A673 (cell line): ENCODE measurements around the gene HSD17B2. TPM values are rescaled to one million over a fixed set of nuclear protein-coding genes. Genes with fewer than 3 reads are reported as not detected.
"Not testable (repeated sequence)": the region's sequence is repeated elsewhere in the genome, so short reads cannot be mapped to it uniquely, and the experiment has no call there.

Source experiments
- BruUV-seq: library from RNA; stranded (reverse); fragments of 400-500 nt; replicated peaks from 2 replicates; lab custom pipeline; 2021; lab: Mats Ljungman, UMichigan
- CTCF ChIA-PET: fragments of 300-600 bp; sonication (Branson Sonifier 250); formaldehyde crosslinking; loops from one replicate; lab custom pipeline; 2022; ENCODE audit warnings: antibody characterized with exemption; lab: Charles Lee
- POLR2A ChIA-PET: fragments of 300-600 bp; sonication (Branson Sonifier 250); formaldehyde crosslinking; loops from one replicate; lab custom pipeline; 2022; ENCODE audit warnings: antibody characterized with exemption; ENCODE audit not compliant: low non-redundant PET; lab: Charles Lee
- DNase-seq: peaks from one replicate; pipeline ENCODE4 v3.0.0-alpha.2; 2015; ENCODE audit warnings: low spot score
- H3K27ac ChIP-seq: fragments of 200-600 bp; sonication (generic); 2 replicates; pipeline ENCODE4 v1.5.1; 2016; ENCODE audit warnings: mixed run types, low read depth, mild to moderate bottlenecking, mixed read lengths, antibody characterized with exemption, low read length; ENCODE audit not compliant: poor library complexity, severe bottlenecking
- H3K27me3 ChIP-seq: fragments of 200-600 bp; sonication (generic); replicated peaks from 2 replicates; pipeline ENCODE4 v1.6.1; 2017; ENCODE audit warnings: mixed run types, low read depth, mild to moderate bottlenecking, mixed read lengths, antibody characterized with exemption, low read length; ENCODE audit not compliant: insufficient read depth, poor library complexity
- H3K36me3 ChIP-seq: fragments of 200-600 bp; sonication (generic); 2 replicates; pipeline ENCODE4 v1.6.1; 2016; ENCODE audit warnings: mixed run types, mild to moderate bottlenecking, mixed read lengths, antibody characterized with exemption, low read length; ENCODE audit not compliant: insufficient read depth, poor library complexity, severe bottlenecking
- H3K4me1 ChIP-seq: fragments of 200-600 bp; sonication (generic); 2 replicates; pipeline ENCODE4 v1.6.1; 2017; ENCODE audit warnings: mixed run types, mild to moderate bottlenecking, mixed read lengths, antibody characterized with exemption, low read length; ENCODE audit not compliant: insufficient read depth, poor library complexity, severe bottlenecking
- H3K4me3 ChIP-seq: fragments of 200-600 bp; sonication (generic); 2 replicates; pipeline ENCODE4 v1.5.1; 2016; ENCODE audit warnings: low read depth, mixed run types, mild to moderate bottlenecking, mixed read lengths, low read length; ENCODE audit not compliant: poor library complexity, severe bottlenecking
- H3K9me3 ChIP-seq: fragments of 200-600 bp; sonication (generic); 2 replicates; pipeline ENCODE4 v1.6.1; 2016; ENCODE audit warnings: mixed run types, low read depth, mild to moderate bottlenecking, mixed read lengths, antibody characterized with exemption, low read length; ENCODE audit not compliant: poor library complexity, severe bottlenecking
- EZH2 ChIP-seq: fragments of 200-600 bp; sonication (generic); IDR thresholded peaks from 2 replicates; pipeline ENCODE4 v1.6.1; 2017; ENCODE audit warnings: borderline replicate concordance, low read depth, mild to moderate bottlenecking, mixed read lengths, antibody characterized with exemption, low read length; ENCODE audit not compliant: poor library complexity, severe bottlenecking
- intact Hi-C: fragments of 100-400 bp; cut with micrococcal nuclease; formaldehyde crosslinking; loops from one replicate; pipeline ENCODE4 v1.10.0; 2022; ENCODE audit not compliant: unreplicated experiment
- total RNA-seq: library from RNA; stranded (reverse); gene quantifications from 2 replicates; pipeline ENCODE4 v1.2.3, GENCODE V29; 2021
- TF ChIP-seq, protein P1 (sequence below): fragments of 300-800, 200-600 bp; sonication (generic); conservative IDR thresholded peaks from 2 replicates; pipeline ENCODE4 v1.5.1; 2017; ENCODE audit warnings: low read depth, mild to moderate bottlenecking, antibody characterized with exemption, low read length, moderate library complexity, mixed read lengths

Gene HSD17B2
- total RNA-seq, 1 experiment from 2014 or later: 4.9 TPM

DNA sequence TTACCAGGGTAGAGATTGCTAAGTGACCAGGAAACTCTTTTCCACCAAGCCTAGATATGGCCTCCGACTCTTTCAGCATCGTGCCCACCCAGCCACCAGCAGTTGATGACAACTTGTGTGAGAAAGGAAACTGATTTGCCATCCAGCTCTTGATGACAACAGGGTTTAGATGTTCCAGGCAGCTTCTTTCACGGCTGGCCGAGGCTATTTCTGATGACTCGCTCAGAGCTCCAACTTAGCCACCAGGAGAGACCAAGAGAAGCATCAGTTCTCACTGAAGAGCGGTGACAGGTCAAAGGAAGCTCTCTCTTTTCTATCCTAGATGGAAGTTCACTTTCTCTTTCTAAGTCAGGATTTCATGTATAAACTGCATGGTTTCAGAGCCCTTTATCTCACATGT lies 73.7 kb downstream of the HSD17B2 start:
- Histone ChIP-seq H3K4me1 (no peaks in the 10 kb centered on the region), H3K27me3 (no peaks in the 10 kb centered on the region), H3K4me3 (no peak overlapping the region), H3K27ac (no peak overlapping the region), H3K36me3 (no peaks in the 10 kb centered on the region), H3K9me3 (no peaks in the 10 kb centered on the region)
- intact Hi-C loops: no loop called here
- ChIA-PET CTCF (no interaction called here), POLR2A (no interaction called here)
- TF ChIP-seq, protein P1, sequence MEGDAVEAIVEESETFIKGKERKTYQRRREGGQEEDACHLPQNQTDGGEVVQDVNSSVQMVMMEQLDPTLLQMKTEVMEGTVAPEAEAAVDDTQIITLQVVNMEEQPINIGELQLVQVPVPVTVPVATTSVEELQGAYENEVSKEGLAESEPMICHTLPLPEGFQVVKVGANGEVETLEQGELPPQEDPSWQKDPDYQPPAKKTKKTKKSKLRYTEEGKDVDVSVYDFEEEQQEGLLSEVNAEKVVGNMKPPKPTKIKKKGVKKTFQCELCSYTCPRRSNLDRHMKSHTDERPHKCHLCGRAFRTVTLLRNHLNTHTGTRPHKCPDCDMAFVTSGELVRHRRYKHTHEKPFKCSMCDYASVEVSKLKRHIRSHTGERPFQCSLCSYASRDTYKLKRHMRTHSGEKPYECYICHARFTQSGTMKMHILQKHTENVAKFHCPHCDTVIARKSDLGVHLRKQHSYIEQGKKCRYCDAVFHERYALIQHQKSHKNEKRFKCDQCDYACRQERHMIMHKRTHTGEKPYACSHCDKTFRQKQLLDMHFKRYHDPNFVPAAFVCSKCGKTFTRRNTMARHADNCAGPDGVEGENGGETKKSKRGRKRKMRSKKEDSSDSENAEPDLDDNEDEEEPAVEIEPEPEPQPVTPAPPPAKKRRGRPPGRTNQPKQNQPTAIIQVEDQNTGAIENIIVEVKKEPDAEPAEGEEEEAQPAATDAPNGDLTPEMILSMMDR: no peak
- TF ChIP-seq EZH2: no peak
- BruUV-seq: no TSS peak
- DNase-seq: no peak

DNA sequence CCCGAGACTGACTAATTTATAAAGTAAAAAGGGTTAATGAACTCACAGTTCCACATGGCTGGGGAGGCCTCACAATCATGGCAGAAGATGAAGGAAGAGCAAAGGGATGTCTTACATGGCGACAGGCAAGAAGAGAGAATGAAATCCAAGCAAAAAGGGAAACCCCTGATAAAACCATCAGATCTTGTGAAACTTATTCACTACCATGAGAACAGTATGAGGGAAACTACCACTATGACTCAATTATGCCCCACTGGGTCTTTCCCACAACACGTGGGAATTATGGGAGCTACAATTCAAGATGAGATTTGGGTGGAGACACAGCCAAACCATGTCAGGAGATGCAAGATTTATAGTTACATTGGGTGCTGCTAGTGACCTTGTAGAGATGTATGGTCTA lies 74.2 kb downstream of the HSD17B2 start:
- H3K9me3 ChIP-seq, BruUV-seq, intact Hi-C loops, H3K4me1 ChIP-seq, H3K27me3 ChIP-seq, POLR2A ChIA-PET, H3K36me3 ChIP-seq, CTCF ChIA-PET, DNase-seq, H3K4me3 ChIP-seq, H3K27ac ChIP-seq: not testable (repeated sequence)

DNA sequence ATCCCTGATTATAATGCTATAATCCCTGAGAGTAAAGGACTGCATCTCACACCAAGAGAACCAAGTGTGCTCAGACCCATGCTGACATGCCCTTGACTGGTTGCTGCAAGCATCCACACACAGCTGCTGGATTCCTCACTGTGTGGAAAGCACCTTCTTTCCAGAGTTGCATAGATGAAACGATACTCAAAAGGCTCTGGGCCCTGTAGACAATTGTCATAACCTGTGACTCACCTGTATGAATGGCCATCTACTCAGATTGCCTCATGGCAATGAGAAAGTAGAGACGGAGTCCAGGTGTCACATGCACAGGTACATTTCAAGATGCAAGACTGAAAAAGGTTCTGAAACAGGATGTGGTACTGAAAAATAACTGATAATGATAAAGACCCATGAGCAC lies 76.9 kb downstream of the HSD17B2 start:
- Histone ChIP-seq H3K4me3 (no peak overlapping the region), H3K4me1 (peaks cover 8% of the 10 kb centered on the region), H3K27ac (no peak overlapping the region), H3K27me3 (no peaks in the 10 kb centered on the region), H3K9me3 (no peaks in the 10 kb centered on the region), H3K36me3 (no peaks in the 10 kb centered on the region)
- intact Hi-C loops: no loop called here
- CTCF ChIA-PET: no interaction called here
- no peak for DNase-seq
- TF ChIP-seq, protein P1: no peak
- no peak for TF ChIP-seq EZH2
- POLR2A ChIA-PET: no interaction called here
- BruUV-seq: no TSS peak

DNA sequence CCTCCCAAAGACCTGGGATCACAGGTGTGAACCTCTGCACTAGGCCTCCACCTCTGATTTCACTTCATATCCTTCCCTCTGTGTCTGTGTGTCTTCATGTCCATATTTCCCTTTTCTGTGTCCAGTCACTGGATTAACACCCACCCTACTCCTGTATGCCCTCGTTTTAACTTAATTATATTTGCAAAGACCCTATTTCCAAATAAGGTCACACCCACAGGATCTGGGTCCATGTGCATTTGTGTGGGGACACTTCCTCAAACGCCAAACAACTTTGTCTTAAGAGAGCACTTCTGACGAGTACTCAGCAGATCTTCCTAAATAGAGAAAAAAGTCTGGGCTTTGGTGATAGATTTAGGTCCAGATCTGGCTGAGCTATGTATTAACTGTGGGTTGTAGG lies 78.7 kb downstream of the HSD17B2 start:
- BruUV-seq: no TSS peak
- intact Hi-C loops: no loop called here
- POLR2A ChIA-PET: no interaction called here

More for the DNA sequence above, 78.7 kb downstream of the HSD17B2 start:
- TF ChIP-seq EZH2: no peak
- TF ChIP-seq, protein P1: no peak
- CTCF ChIA-PET: no interaction called here
- Histone ChIP-seq H3K4me1 (peaks cover 8% of the 10 kb centered on the region), H3K36me3 (no peaks in the 10 kb centered on the region), H3K9me3 (no peaks in the 10 kb centered on the region), H3K4me3 (no peak overlapping the region), H3K27me3 (no peaks in the 10 kb centered on the region), H3K27ac (no peak overlapping the region)
- no peak for DNase-seq
